SK-N-MC (cell line): Measurements from ENCODE around the gene IFNK.
"Not testable (repeated sequence)": the region's sequence is repeated elsewhere in the genome, so short reads cannot be mapped to it uniquely, and the experiment has no call there.

Source experiments
- DNase-seq: peaks from one replicate; pipeline ENCODE4 v3.0.0-alpha.2; 2011; ENCODE audit warnings: low read depth, low spot score
- H3K27ac ChIP-seq: fragments of 200-600 bp; sonication (generic); 2 replicates; pipeline ENCODE4 v1.5.1; 2016; ENCODE audit warnings: mixed run types
- H3K36me3 ChIP-seq: fragments of 200-600 bp; sonication (generic); 2 replicates; pipeline ENCODE4 v1.6.1; 2017; ENCODE audit warnings: antibody characterized with exemption, low read length, mixed read lengths; ENCODE audit not compliant: insufficient read depth
- H3K4me3 ChIP-seq: fragments of 200-600 bp; sonication (generic); 2 replicates; pipeline ENCODE4 v1.5.1; 2016
- H3K9ac ChIP-seq: fragments of 200-600 bp; sonication (generic); 2 replicates; pipeline ENCODE4 v1.8.0; 2017; ENCODE audit warnings: mixed run types, mixed read lengths; ENCODE audit not compliant: insufficient read length
- H3K9me3 ChIP-seq: fragments of 200-600 bp; sonication (generic); 2 replicates; pipeline ENCODE4 v1.6.1; 2017; ENCODE audit warnings: low read depth, mild to moderate bottlenecking, antibody characterized with exemption, low read length, moderate library complexity, mixed read lengths
- EZH2 ChIP-seq: fragments of 200-600 bp; sonication (generic); IDR thresholded peaks from one replicate; pipeline ENCODE4 v1.6.1; 2017; ENCODE audit warnings: antibody characterized with exemption
- FOXP2 ChIP-seq: optimal IDR thresholded peaks from 2 replicates; pipeline ENCODE3; 2011; ENCODE audit warnings: mild to moderate bottlenecking, moderate library complexity; ENCODE audit not compliant: insufficient read depth; ENCODE audit errors: extremely low read length, control extremely low read depth
- POLR2AphosphoS5 ChIP-seq: IDR thresholded peaks from 2 replicates; pipeline ENCODE4 v1.6.1; 2012; ENCODE audit warnings: mild to moderate bottlenecking, low read depth, low read length, borderline replicate concordance

IFNK gene

GRCh38 chr9:27487927-27488326 lies 36.2 kb upstream of the IFNK start:
- H3K36me3 ChIP-seq: no peaks in the 10 kb centered on the region
- no peak overlapping the region for H3K4me3 ChIP-seq
- no peaks in the 10 kb centered on the region for H3K9me3 ChIP-seq
- TF ChIP-seq FOXP2: no peak
- no peak for TF ChIP-seq EZH2
- no peak for TF ChIP-seq POLR2AphosphoS5
- H3K9ac ChIP-seq: no peak overlapping the region
- H3K27ac ChIP-seq: no peak overlapping the region
- no peak for DNase-seq

GRCh38 chr9:27489087-27489876 lies 34.8 kb upstream of the IFNK start:
- Histone ChIP-seq H3K9me3 (no peaks in the 10 kb centered on the region), H3K4me3 (no peak overlapping the region), H3K36me3 (no peaks in the 10 kb centered on the region), H3K9ac (no peak overlapping the region), H3K27ac (no peak overlapping the region)
- no peak for TF ChIP-seq EZH2
- no peak for TF ChIP-seq POLR2AphosphoS5
- TF ChIP-seq FOXP2: no peak
- no peak for DNase-seq

- Histone ChIP-seq H3K4me3 (no peak overlapping the region), H3K9me3 (no peaks in the 10 kb centered on the region), H3K27ac (no peak overlapping the region), H3K9ac (no peak overlapping the region), H3K36me3 (no peaks in the 10 kb centered on the region)
- TF ChIP-seq EZH2: no peak
- DNase-seq: no peak
Observed at GRCh38 chr9:27491154-27491553, 32.9 kb upstream of the IFNK start.

- H3K4me3 ChIP-seq: no peak overlapping the region
- no peaks in the 10 kb centered on the region for H3K36me3 ChIP-seq
- DNase-seq: no peak
- no peak overlapping the region for H3K9ac ChIP-seq
- H3K9me3 ChIP-seq: no peaks in the 10 kb centered on the region
- TF ChIP-seq FOXP2: no peak
- TF ChIP-seq POLR2AphosphoS5: no peak
- TF ChIP-seq EZH2: no peak
- H3K27ac ChIP-seq: no peak overlapping the region
Observed at GRCh38 chr9:27495480-27496134, 28.5 kb upstream of the IFNK start.

GRCh38 chr9:27496135-27496504 lies 28.0 kb upstream of the IFNK start:
- Histone ChIP-seq H3K9me3 (no peaks in the 10 kb centered on the region), H3K27ac (no peak overlapping the region), H3K4me3 (no peak overlapping the region), H3K36me3 (no peaks in the 10 kb centered on the region), H3K9ac (no peak overlapping the region)
- TF ChIP-seq POLR2AphosphoS5 (no peak), FOXP2 (no peak), EZH2 (no peak)
- no peak for DNase-seq

GRCh38 chr9:27497883-27498417 lies 26.1 kb upstream of the IFNK start:
- TF ChIP-seq EZH2 (no peak), FOXP2 (no peak), POLR2AphosphoS5 (no peak)
- Histone ChIP-seq H3K9me3 (no peaks in the 10 kb centered on the region), H3K4me3 (no peak overlapping the region), H3K36me3 (no peaks in the 10 kb centered on the region), H3K9ac (no peak overlapping the region), H3K27ac (no peak overlapping the region)
- DNase-seq: no peak

GRCh38 chr9:27499451-27499850 lies 24.6 kb upstream of the IFNK start:
- no peak for TF ChIP-seq FOXP2
- no peak for TF ChIP-seq EZH2
- TF ChIP-seq POLR2AphosphoS5: no peak
- Histone ChIP-seq H3K4me3 (no peak overlapping the region), H3K9ac (no peak overlapping the region), H3K27ac (no peak overlapping the region), H3K36me3 (no peaks in the 10 kb centered on the region), H3K9me3 (no peaks in the 10 kb centered on the region)
- DNase-seq: no peak

GRCh38 chr9:27500902-27501301 lies 23.2 kb upstream of the IFNK start:
- not testable (repeated sequence) for H3K9ac ChIP-seq, H3K4me3 ChIP-seq, H3K27ac ChIP-seq, H3K36me3 ChIP-seq, H3K9me3 ChIP-seq, DNase-seq

GRCh38 chr9:27503623-27504022 lies 20.5 kb upstream of the IFNK start:
- no peaks in the 10 kb centered on the region for H3K9me3 ChIP-seq
- TF ChIP-seq FOXP2 (no peak), POLR2AphosphoS5 (no peak), EZH2 (no peak)
- DNase-seq: no peak
- no peaks in the 10 kb centered on the region for H3K36me3 ChIP-seq
- no peak overlapping the region for H3K9ac ChIP-seq
- no peak overlapping the region for H3K4me3 ChIP-seq
- H3K27ac ChIP-seq: no peak overlapping the region
